K562 (cell line): ENCODE measurements around the gene NOL4L. TPM values are rescaled to one million over a fixed set of nuclear protein-coding genes. Genes with fewer than 3 reads are reported as not detected.

Experiments used
- ATAC-seq: fragments of 200-7000 bp; cut with Tn5 transposase; 3 replicates; pipeline ENCODE4 v1.9.1; 2020; ENCODE audit warnings: moderate library complexity
- BruUV-seq: library from RNA; stranded (reverse); fragments of 400-500 nt; replicated peaks from 2 replicates; lab custom pipeline; 2021; lab: Mats Ljungman, UMichigan
- CTCF ChIA-PET: fragments of 300-600 bp; formaldehyde crosslinking; extraction: SDS; loops from one replicate; lab custom pipeline; 2021; ENCODE audit warnings: low intra/inter-chr PET ratio; lab: Yijun Ruan, JAX
- POLR2A ChIA-PET: fragments of 300-600, 350-650 bp; sonication (Branson Sonifier 250); formaldehyde crosslinking; extraction: SDS; loops from one replicate; lab custom pipeline; 2021; ENCODE audit warnings: antibody characterized with exemption, inconsistent platforms; lab: Yijun Ruan, JAX
- DNase-seq, 4 experiments: peaks; one replicate each; pipeline versions ENCODE4 v3.0.0 to v3.0.0-alpha.2; 2011 to 2018; ENCODE audit warnings: low spot score in 3 of 4, mixed read lengths in 3 of 4; ENCODE audit errors: extremely low read depth in 1 of 4
- FAIRE-seq: peaks from 2 replicates; lab custom pipeline; 2011; peaks lifted over from hg19 to GRCh38; lab: Jason Lieb, UNC
- H2AFZ ChIP-seq: 2 replicates; pipeline ENCODE4 v1.6.0; 2011; ENCODE audit warnings: low read depth, low read length, control low read depth, inconsistent platforms
- H3K27ac ChIP-seq: fragments of 200-600 bp; 3 replicates; pipeline ENCODE4 v1.8.0; 2011; ENCODE audit warnings: low read depth, mild to moderate bottlenecking, control low read depth, inconsistent platforms, low read length, moderate library complexity, mixed read lengths; ENCODE audit errors: extremely low read depth
- H3K27me3 ChIP-seq, 2 experiments: fragments of 300-600 bp in 1 of 2; 2 replicates in 1 of 2; 3 replicates in 1 of 2; pipeline versions ENCODE4 v1.6.0 to v1.8.0; 2011; ENCODE audit warnings: inconsistent platforms in 2 of 2, low read length in 2 of 2, mild to moderate bottlenecking in 1 of 2, mixed read lengths in 1 of 2, moderate library complexity in 1 of 2; ENCODE audit not compliant: control insufficient read depth in 2 of 2, insufficient read depth in 2 of 2
- H3K36me3 ChIP-seq: fragments of 300-600 bp; 3 replicates; pipeline ENCODE4 v1.8.0; 2011; ENCODE audit warnings: mild to moderate bottlenecking, low read length, inconsistent platforms; ENCODE audit not compliant: control insufficient read depth, insufficient read depth
- H3K4me1 ChIP-seq, 2 experiments: fragments of 200-600 bp in 1 of 2; replicated peaks in 1 of 2; 2 replicates in 1 of 2; 3 replicates in 1 of 2; pipeline versions ENCODE4 v1.5.1 to v1.8.0; 2011; ENCODE audit warnings: inconsistent platforms in 2 of 2, low read length in 2 of 2, mild to moderate bottlenecking in 1 of 2, mixed read lengths in 1 of 2, moderate library complexity in 1 of 2; ENCODE audit not compliant: control insufficient read depth in 2 of 2, insufficient read depth in 2 of 2
- H3K4me2 ChIP-seq: 2 replicates; pipeline ENCODE4 v1.6.1; 2011; ENCODE audit warnings: low read length, control low read depth, inconsistent platforms, mixed read lengths; ENCODE audit not compliant: insufficient read depth
- H3K4me3 ChIP-seq: fragments of 200-600 bp; sonication (generic), shearing (Covaris generic); 2 replicates; pipeline ENCODE4 v1.5.1; 2016; ENCODE audit warnings: control low read depth, inconsistent platforms
- H3K79me2 ChIP-seq: fragments of 200-600 bp; 3 replicates; pipeline ENCODE4 v1.8.0; 2011; ENCODE audit warnings: low read length, inconsistent platforms; ENCODE audit not compliant: control insufficient read depth, insufficient read depth
- H3K9ac ChIP-seq, 2 experiments: 2 replicates each; pipeline versions ENCODE4 v1.6.0 to v1.6.1; 2011; ENCODE audit warnings: low read depth in 2 of 2, low read length in 2 of 2, control low read depth in 1 of 2, inconsistent platforms in 1 of 2, mild to moderate bottlenecking in 1 of 2, mixed read lengths in 1 of 2; ENCODE audit not compliant: insufficient read depth in 1 of 2
- H3K9me1 ChIP-seq: one replicate; pipeline ENCODE4 v1.6.0; 2011; ENCODE audit warnings: inconsistent platforms, mild to moderate bottlenecking, low read length, moderate library complexity; ENCODE audit not compliant: control insufficient read depth, insufficient read depth
- H3K9me3 ChIP-seq: replicated peaks from 2 replicates; pipeline ENCODE4 v1.5.1; 2011; ENCODE audit warnings: low read depth, low read length, inconsistent platforms; ENCODE audit not compliant: control insufficient read depth, insufficient read depth
- H4K20me1 ChIP-seq: replicated peaks from 2 replicates; pipeline ENCODE4 v1.6.1; 2011; ENCODE audit warnings: low read length, inconsistent platforms, mixed read lengths; ENCODE audit not compliant: control insufficient read depth, insufficient read depth
- CHCHD3 ChIP-seq: fragments of 250-450 bp; sonication (Bioruptor Pico); IDR thresholded peaks from 2 replicates; pipeline ENCODE4 v2.1.2; 2022; ENCODE audit warnings: mild to moderate bottlenecking
- ELF4 ChIP-seq: fragments of 450-650 bp; formaldehyde crosslinking; IDR thresholded peaks from 2 replicates; pipeline ENCODE4 v1.4.0; 2022; ENCODE audit warnings: missing genetic modification characterization
- FOXM1 ChIP-seq, 2 experiments: fragments of 450-650 bp in 1 of 2; sonication (generic) in 1 of 2; formaldehyde crosslinking in 1 of 2; IDR thresholded peaks; 2 replicates each; pipeline versions ENCODE4 v1.6.1 to v1.9.0; 2017 to 2022; ENCODE audit warnings: low read depth in 2 of 2, mild to moderate bottlenecking in 2 of 2, missing genetic modification reagents in 1 of 2, moderate library complexity in 1 of 2
- HDAC3 ChIP-seq: fragments of 450-650 bp; IDR thresholded peaks from 2 replicates; pipeline ENCODE4 v1.6.1; 2018; ENCODE audit warnings: borderline replicate concordance, mild to moderate bottlenecking, moderate library complexity; ENCODE audit not compliant: partially characterized antibody
- MIER1 ChIP-seq: fragments of 450-650 bp; IDR thresholded peaks from 2 replicates; pipeline ENCODE4 v1.6.1; 2016; ENCODE audit warnings: antibody characterized with exemption, mild to moderate bottlenecking, low read depth
- NCOR1 ChIP-seq: fragments of 450-650 bp; IDR thresholded peaks from 2 replicates; pipeline ENCODE4 v1.6.1; 2016; ENCODE audit warnings: mild to moderate bottlenecking, moderate library complexity
- PHF20 ChIP-seq: fragments of 450-650 bp; IDR thresholded peaks from 2 replicates; pipeline ENCODE4 v1.6.1; 2018; ENCODE audit not compliant: partially characterized antibody
- SOX6 ChIP-seq: fragments of 450-650 bp; IDR thresholded peaks from 2 replicates; pipeline ENCODE4 v1.6.1; 2014; ENCODE audit warnings: mild to moderate bottlenecking
- SUPT5H ChIP-seq: fragments of 450-650 bp; IDR thresholded peaks from 2 replicates; pipeline ENCODE4 v1.6.1; 2016
- TBL1XR1 ChIP-seq, 2 experiments: IDR thresholded peaks; 2 replicates each; pipeline ENCODE4 v1.6.1; 2012; ENCODE audit warnings: improper control_type of control experiment in 2 of 2, low read length in 2 of 2, mild to moderate bottlenecking in 1 of 2
- TEAD4 ChIP-seq, 2 experiments: sonication (generic) in 1 of 2; formaldehyde crosslinking in 1 of 2; IDR thresholded peaks; 2 replicates each; pipeline versions ENCODE4 v1.6.1 to v1.8.0; 2012 to 2022; ENCODE audit warnings: borderline replicate concordance in 1 of 2, inconsistent platforms in 1 of 2, low read length in 1 of 2, mild to moderate bottlenecking in 1 of 2, missing genetic modification reagents in 1 of 2
- ZNF41 ChIP-seq: fragments of 250-450 bp; sonication (Bioruptor Pico); conservative IDR thresholded peaks from 2 replicates; pipeline ENCODE4 v1.4.0; 2020; ENCODE audit warnings: mild to moderate bottlenecking
- ZNF584 ChIP-seq: fragments of 200-800 bp; sonication (Bioruptor generic); IDR thresholded peaks from 2 replicates; pipeline ENCODE4 v1.6.1; 2016; ENCODE audit warnings: low read depth, mild to moderate bottlenecking, missing genetic modification characterization, missing compliant biosample characterization
- WGBS: fragments of 100-300 bp; shearing (Covaris generic); methylation state at CpG from one replicate; pipeline ENCODE4 v1.1.6; 2016; ENCODE audit warnings: low coverage, mixed read lengths; ENCODE audit not compliant: insufficient coverage; ENCODE audit errors: missing lambda C conversion rate; 5-methylcytosine and 5-hydroxymethylcytosine counted together
- in situ Hi-C: fragments of 300-500 bp; cut with MboI; formaldehyde crosslinking; loops from 4 replicates; pipeline ENCODE4 v1.15.0; 2018; ENCODE audit warnings: inconsistent platforms, mixed read lengths
- intact Hi-C: fragments of 100-400 bp; cut with micrococcal nuclease; formaldehyde crosslinking; loops from 2 replicates; pipeline ENCODE4 v1.14.2; 2022
- polyA plus RNA-seq, 8 experiments: library from polyadenylated mRNA; depleted of rRNA in 4 of 8; stranded (reverse) in 5 of 8; unstranded in 3 of 8; fragments of >200 nt; fragmentation: Nextera tagmentation in 2 of 8; fragmentation: Illumina TruSeq in 1 of 8; extraction: Ambion mirVana in 2 of 8; extraction: Trizol in 1 of 8; gene quantifications; 2 replicates each; pipeline versions ENCODE4 v1.2.1 to v1.2.3, GENCODE V29; 2011 to 2014; ENCODE audit warnings: inconsistent platforms in 1 of 8, missing spikeins in 1 of 8
- total RNA-seq, 7 experiments: library from RNA; depleted of rRNA in 6 of 7; stranded (reverse); fragments of >200 nt in 6 of 7; fragmentation: Illumina TruSeq in 2 of 7; extraction: Trizol in 2 of 7; gene quantifications; 2 replicates each; pipeline versions ENCODE4 v1.2.1 to v1.2.3, GENCODE V29; 2011 to 2021; ENCODE audit warnings: low replicate concordance in 1 of 7
- TF ChIP-seq, protein P1 (sequence below), 3 experiments: IDR thresholded peaks in 2 of 3; conservative IDR thresholded peaks in 1 of 3; 2 replicates each; pipeline ENCODE4 v1.5.1; 2011 to 2012; ENCODE audit warnings: low read length in 3 of 3, mild to moderate bottlenecking in 3 of 3, control low read depth in 2 of 3, improper control_type of control experiment in 1 of 3, inconsistent platforms in 1 of 3, low read depth in 1 of 3, mixed read lengths in 1 of 3, moderate library complexity in 1 of 3; ENCODE audit not compliant: insufficient read depth in 2 of 3
- TF ChIP-seq, protein P2 (sequence below): fragments of 250-450 bp; sonication (Bioruptor Pico); IDR thresholded peaks from 2 replicates; pipeline ENCODE4 v1.5.0; 2021; ENCODE audit warnings: mild to moderate bottlenecking, borderline replicate concordance
- TF ChIP-seq, protein P3 (sequence below), 2 experiments: fragments of 450-650 bp; conservative IDR thresholded peaks; 2 replicates each; pipeline ENCODE4 v1.6.1; 2017; ENCODE audit warnings: mild to moderate bottlenecking in 2 of 2, moderate library complexity in 2 of 2

The NOL4L gene
- total and polyA plus RNA-seq, 9 of the 15 experiments (the other 6 are each of a cell fraction or from before 2014, with no cell fraction given): 5.1 to 36.2 (median 13.6) TPM

DNA sequence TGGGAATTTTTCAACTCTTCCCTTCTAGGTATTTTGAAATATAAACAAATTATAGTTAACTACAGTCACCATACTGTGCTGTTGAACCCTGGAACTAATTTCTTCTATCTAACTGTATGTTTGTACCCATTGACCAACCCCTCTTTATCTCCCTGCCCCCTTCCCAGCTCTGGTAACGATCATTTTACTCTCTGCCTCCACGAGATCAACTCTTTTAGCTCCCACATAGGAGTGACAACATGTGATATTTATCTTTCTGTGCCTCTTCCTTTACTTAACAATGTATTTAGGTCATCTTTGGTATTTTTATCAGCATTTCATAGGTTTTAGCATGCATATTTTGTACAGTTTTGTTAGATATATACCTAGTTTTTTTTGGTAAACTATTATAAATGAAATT lies 181.1 kb downstream of the NOL4L start:
- Histone ChIP-seq H3K9me1 (no peaks in the 10 kb centered on the region), H3K79me2 (peaks cover 75% of the 10 kb centered on the region), H3K9me3 (no peaks in the 10 kb centered on the region), H3K36me3 (peaks cover 21% of the 10 kb centered on the region; the same call in 2 of the 3 replicates), H3K27ac (peak overlapping the region; percentile 50; the same call in 2 of the 3 replicates), H3K4me2 (peak overlapping the region; percentile 51; the same call in 1 of the 2 replicates), H3K4me1 (peaks cover 5 to 13% of the 10 kb centered on the region in 2 experiments), H2AFZ (no peak overlapping the region), H3K27me3 (no peaks in the 10 kb centered on the region), H3K4me3 (no peak overlapping the region), H4K20me1 (no peaks in the 10 kb centered on the region), H3K9ac (peak overlapping the region in 1 of 2 experiments; percentile 15; a peak in 2 of 4 replicates)
- ATAC-seq (peak; percentile 76), FAIRE-seq (peak; percentile 32), DNase-seq (peak in 2 of 4 experiments; percentile 21 to 52)
- ChIA-PET CTCF (no interaction called here), POLR2A (interaction anchor here (0.8 to 1.3 kb wide), 3 partner anchors 14 to 44 kb away, joined by 3 to 4 read pairs (median 3); no protein-coding TSS in a partner anchor)
- no TSS peak for BruUV-seq
- intact Hi-C loops (no loop called here), in situ Hi-C loops (no loop called here)
- 3% methylated on average over 2 of the region's 2 CpGs for WGBS
- TF ChIP-seq CHCHD3 (CRISPR knock-in tag) (no peak), TEAD4 (IDR thresholded peaks at IDR 0.05; ENCODE audit: low read length) (0 out of 2 replicates have a peak, but pooled peaks have one; percentile 24), TEAD4 (CRISPR knock-in tag; IDR thresholded peaks at IDR 0.05; ENCODE audit: borderline replicate concordance) (no peak), SUPT5H (no peak), ZNF41 (no peak), NCOR1 (0 out of 2 replicates have a peak, but pooled peaks have one; percentile 24), MIER1 (no peak), ELF4 (CRISPR knock-in tag) (0 out of 2 replicates have a peak, but pooled peaks have one; percentile 35), TBL1XR1 (IDR thresholded peaks at IDR 0.05; ENCODE audit: low read length in 2 of 2) (peak in 1 of 2 experiments; percentile 31; a peak in 1 of 4 replicates), PHF20 (no peak), FOXM1 (IDR thresholded peaks at IDR 0.05; ENCODE audit: low read depth) (no peak), FOXM1 (CRISPR knock-in tag; IDR thresholded peaks at IDR 0.05; ENCODE audit: low read depth) (no peak), HDAC3 (no peak), SOX6 (peak; percentile 38; the same call in 1 of the 2 replicates), ZNF584 (CRISPR knock-in tag) (no peak)
- TF ChIP-seq, protein P1, sequence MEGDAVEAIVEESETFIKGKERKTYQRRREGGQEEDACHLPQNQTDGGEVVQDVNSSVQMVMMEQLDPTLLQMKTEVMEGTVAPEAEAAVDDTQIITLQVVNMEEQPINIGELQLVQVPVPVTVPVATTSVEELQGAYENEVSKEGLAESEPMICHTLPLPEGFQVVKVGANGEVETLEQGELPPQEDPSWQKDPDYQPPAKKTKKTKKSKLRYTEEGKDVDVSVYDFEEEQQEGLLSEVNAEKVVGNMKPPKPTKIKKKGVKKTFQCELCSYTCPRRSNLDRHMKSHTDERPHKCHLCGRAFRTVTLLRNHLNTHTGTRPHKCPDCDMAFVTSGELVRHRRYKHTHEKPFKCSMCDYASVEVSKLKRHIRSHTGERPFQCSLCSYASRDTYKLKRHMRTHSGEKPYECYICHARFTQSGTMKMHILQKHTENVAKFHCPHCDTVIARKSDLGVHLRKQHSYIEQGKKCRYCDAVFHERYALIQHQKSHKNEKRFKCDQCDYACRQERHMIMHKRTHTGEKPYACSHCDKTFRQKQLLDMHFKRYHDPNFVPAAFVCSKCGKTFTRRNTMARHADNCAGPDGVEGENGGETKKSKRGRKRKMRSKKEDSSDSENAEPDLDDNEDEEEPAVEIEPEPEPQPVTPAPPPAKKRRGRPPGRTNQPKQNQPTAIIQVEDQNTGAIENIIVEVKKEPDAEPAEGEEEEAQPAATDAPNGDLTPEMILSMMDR (IDR thresholded peaks at IDR 0.05 in 2 of 3, conservative IDR thresholded peaks at IDR 0.05 in 1 of 3; ENCODE audit: insufficient read depth in 2 of 3, low read depth in 1 of 3, low read length in 3 of 3): no peak
- TF ChIP-seq, protein P2, sequence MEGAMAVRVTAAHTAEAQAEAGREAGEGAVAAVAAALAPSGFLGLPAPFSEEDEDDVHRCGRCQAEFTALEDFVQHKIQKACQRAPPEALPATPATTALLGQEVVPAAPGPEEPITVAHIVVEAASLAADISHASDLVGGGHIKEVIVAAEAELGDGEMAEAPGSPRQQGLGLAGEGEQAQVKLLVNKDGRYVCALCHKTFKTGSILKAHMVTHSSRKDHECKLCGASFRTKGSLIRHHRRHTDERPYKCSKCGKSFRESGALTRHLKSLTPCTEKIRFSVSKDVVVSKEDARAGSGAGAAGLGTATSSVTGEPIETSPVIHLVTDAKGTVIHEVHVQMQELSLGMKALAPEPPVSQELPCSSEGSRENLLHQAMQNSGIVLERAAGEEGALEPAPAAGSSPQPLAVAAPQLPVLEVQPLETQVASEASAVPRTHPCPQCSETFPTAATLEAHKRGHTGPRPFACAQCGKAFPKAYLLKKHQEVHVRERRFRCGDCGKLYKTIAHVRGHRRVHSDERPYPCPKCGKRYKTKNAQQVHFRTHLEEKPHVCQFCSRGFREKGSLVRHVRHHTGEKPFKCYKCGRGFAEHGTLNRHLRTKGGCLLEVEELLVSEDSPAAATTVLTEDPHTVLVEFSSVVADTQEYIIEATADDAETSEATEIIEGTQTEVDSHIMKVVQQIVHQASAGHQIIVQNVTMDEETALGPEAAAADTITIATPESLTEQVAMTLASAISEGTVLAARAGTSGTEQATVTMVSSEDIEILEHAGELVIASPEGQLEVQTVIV (CRISPR knock-in tag): no peak
- TF ChIP-seq, protein P3, sequence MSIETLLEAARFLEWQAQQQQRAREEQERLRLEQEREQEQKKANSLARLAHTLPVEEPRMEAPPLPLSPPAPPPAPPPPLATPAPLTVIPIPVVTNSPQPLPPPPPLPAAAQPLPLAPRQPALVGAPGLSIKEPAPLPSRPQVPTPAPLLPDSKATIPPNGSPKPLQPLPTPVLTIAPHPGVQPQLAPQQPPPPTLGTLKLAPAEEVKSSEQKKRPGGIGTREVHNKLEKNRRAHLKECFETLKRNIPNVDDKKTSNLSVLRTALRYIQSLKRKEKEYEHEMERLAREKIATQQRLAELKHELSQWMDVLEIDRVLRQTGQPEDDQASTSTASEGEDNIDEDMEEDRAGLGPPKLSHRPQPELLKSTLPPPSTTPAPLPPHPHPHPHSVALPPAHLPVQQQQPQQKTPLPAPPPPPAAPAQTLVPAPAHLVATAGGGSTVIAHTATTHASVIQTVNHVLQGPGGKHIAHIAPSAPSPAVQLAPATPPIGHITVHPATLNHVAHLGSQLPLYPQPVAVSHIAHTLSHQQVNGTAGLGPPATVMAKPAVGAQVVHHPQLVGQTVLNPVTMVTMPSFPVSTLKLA (conservative IDR thresholded peaks at IDR 0.05): 0 out of 4 replicates have a peak, but pooled peaks of 1 of the 2 experiments have one; percentile 34
